ENCODE data around the gene RNF44.

DNA sequence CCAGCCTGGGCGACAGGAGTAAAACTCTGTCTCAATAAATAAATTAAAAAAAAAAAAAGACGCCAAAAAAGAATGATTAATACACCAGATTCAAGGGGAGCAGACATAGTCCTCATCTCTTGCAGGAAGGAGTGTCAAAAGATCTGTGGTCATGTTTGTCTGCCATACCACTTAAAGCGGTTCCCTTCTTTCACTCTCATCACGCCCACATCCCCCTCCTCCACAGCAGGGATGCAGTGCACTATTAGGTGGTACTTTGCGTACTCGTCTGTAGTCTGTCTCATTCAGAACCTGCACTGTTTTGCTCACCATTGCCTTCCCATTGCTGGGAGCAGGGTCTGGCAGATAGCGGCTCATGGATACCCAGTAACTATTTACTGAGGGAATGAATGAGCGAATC, 23.2 kb upstream of the RNF44 start:
- TF ChIP-seq REST (IDR thresholded peaks at IDR 0.05; ENCODE audit: insufficient read depth in 1 of 2, low read depth in 2 of 2, low read length in 2 of 2) (no peak), POLR2AphosphoS5 (IDR thresholded peaks at IDR 0.05; ENCODE audit: low read depth, low read length) (no peak), SIN3A (IDR thresholded peaks at IDR 0.05; ENCODE audit: borderline replicate concordance, insufficient read depth, low read length) (no peak)
